Ammon's horn (tissue), 1 donor: ENCODE results near the gene MUS81.
"Not testable (repeated sequence)": the region's sequence is repeated elsewhere in the genome, so short reads cannot be mapped to it uniquely, and the experiment has no call there.

Source experiments
- DNase-seq: peaks from one replicate; pipeline ENCODE4 v3.0.0-alpha.2; 2016; ENCODE audit warnings: low spot score

The MUS81 gene

DNA sequence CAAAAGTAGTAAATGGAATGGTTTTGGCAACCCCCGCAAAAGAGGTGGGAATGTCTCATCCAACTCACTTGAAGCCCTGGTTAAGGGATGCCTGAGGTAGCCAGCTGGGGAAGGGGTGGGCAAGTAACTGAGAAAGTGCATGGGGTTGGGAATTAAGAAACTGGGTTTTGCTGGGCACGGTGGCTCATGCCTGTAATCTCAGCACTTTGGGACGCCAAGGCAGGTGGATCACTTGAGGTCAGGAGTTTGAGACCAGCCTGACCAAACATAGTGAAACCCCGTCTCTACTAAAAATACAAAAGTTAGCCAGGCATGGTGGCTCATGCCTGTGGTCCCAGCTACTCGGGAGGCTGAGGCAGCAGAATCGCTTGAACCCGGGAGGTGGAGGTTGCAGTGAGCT, 11.5 kb upstream of the MUS81 start:
- not testable (repeated sequence) for DNase-seq

DNA sequence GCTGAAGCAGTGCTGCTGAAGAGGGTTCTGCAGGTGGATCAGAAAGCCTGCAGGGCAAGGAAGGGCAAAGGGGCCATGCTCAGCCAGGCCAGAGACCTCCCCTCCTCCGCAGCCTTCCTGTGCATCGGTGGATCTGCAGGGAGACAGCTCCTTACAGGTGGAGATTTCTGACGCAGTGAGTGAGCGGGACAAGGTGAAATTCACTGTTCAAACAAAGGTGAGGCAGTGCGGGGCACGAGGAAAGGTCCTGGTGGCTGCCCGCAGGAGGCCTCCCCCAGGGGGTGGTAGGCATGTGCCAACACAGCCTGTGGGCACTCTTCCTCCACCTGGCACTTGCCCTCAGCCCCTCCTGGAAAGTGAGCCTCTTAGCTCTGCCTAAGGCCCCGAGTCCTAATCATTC, 10.9 kb upstream of the MUS81 start:
- DNase-seq = no peak

DNA sequence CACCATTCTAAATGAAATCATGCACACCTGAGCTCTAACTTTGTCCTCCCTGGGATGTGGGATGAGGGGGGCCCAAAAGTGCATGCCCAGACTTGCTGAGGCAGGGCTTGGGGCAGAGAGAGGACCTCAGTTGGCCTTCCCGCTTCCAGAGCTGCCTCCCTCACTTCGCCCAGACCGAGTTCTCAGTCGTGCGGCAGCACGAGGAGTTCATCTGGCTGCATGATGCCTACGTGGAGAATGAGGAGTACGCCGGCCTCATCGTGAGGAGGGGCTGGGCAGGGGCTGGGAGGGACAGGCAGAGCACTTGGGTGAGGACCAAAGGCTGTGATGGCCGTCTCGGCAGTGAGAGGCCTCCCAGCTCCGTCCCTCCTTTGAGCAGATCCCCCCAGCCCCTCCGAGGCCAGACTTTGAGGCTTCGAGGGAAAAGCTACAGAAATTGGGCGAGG, 10.4 kb upstream of the MUS81 start:
- no peak for DNase-seq

DNA sequence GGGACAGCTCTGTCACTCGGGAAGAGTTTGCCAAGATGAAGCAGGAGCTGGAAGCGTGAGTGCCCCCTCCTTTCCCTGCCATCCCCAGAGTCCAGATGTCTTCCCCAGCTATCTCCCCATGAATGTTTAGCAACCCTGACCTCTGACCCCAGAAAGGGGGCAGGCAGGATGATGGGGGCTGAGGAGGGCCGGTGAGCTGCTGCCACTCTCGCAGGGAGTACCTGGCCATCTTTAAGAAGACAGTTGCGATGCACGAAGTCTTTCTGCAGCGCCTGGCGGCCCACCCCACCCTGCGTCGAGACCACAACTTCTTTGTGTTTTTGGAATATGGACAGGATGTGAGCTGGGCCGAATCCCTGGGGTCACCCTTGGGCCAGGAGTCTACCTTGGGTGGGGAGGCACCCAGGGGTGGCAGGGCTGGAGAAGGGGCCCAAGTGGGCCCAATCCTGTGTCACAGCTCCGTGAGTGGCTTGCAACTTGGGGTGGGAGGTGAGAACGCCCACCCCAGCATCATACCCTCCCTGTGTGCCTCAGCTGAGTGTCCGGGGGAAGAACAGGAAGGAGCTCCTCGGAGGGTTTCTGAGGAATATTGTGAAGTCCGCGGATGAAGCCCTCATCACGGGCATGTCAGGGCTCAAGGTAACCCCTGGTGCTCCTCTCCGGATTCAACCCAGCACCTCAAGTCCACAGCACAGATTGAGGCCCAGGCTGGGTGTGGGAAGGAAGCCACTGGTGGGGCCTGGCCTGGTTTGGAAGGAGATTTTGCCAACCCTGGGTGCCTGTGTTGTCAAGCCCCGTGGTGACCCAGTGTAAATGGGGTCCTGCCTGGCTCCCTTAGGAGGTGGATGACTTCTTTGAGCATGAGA, 9.8 kb upstream of the MUS81 start:
- DNase-seq = no peak

DNA sequence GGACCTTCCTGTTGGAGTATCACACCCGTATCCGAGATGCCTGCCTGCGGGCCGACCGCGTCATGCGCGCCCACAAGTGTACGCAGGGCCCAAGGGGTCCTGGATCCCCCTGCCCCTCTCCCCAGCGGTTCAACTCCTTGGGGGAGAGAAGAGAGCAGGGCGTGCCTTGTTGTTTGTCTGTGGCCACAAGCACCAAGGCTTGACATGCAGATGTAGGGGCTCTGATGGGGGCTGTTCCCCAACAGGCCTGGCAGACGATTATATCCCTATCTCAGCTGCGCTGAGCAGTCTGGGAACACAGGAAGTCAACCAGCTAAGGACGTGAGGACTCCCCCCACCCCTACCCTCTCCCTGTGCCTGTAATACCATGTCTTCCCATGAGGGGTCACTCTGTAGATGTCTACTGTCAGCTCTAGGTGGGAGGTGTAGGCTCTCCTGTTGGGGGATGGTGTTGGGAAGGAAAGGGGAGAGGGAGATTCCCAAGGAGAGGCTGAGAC, 9.1 kb upstream of the MUS81 start:
- no peak for DNase-seq

DNA sequence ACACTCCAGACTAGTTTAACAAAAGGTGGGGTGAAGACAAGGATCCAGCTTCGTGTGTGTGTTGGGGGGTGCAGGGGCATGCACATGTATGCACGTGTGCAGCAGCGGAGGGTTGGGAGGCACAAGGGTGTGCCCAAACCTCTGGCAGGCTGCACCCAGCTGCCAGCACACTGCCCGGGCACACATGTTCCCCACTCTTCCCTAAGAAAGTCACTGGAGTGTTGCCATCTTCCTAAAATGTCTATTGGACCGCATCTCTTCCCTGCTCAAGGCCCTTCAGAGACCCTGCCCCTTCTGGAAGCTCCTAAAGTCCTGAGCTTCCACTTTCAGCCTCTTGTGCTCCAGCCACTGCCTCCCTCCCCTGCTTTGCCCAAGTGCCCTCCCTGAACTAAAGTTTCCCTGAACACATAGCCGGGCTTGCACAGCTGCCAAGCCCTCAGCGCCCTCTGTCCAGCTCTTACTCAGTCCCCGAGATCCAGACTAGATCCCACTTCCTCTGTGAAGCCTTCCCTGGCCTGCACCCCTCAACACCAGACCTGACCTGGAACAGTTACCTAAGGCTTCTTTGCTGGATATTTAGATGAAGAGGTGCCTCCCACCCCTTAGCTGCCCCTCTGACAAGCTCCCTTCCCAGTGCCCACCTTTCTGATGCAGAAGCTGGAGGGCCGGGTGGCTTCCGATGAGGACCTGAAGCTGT, 8.3 kb upstream of the MUS81 start:
- no peak for DNase-seq

DNA sequence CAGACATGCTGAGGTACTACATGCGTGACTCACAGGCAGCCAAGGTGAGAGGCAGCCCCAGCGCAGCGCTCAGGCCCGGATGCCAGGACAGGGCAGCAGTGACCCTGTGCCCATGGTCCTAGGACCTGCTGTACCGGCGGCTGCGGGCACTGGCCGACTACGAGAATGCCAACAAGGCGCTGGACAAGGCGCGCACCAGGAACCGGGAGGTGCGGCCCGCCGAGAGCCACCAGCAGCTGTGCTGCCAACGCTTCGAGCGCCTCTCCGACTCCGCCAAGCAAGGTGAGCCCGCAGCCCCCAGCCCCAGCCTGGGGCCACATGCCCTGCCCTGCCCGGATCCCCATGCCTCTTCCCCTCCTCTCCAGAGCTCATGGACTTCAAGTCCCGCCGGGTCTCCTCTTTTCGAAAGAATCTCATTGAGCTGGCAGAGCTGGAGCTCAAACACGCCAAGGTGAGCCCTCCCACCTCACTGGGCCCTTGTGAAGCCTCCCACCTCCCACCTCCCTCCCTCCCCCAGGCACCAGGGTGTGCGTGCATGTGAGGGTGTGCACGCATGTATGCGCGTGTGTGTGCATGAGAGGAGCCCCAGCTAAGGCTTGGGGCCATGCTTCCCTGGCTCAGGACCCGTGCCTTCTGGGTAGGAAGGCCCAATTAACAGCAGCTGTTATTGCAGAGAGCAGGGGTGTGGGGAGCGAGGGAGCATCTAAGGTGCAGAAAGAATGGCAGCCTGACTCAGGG, 7.6 kb upstream of the MUS81 start:
- DNase-seq = peak; percentile 1

DNA sequence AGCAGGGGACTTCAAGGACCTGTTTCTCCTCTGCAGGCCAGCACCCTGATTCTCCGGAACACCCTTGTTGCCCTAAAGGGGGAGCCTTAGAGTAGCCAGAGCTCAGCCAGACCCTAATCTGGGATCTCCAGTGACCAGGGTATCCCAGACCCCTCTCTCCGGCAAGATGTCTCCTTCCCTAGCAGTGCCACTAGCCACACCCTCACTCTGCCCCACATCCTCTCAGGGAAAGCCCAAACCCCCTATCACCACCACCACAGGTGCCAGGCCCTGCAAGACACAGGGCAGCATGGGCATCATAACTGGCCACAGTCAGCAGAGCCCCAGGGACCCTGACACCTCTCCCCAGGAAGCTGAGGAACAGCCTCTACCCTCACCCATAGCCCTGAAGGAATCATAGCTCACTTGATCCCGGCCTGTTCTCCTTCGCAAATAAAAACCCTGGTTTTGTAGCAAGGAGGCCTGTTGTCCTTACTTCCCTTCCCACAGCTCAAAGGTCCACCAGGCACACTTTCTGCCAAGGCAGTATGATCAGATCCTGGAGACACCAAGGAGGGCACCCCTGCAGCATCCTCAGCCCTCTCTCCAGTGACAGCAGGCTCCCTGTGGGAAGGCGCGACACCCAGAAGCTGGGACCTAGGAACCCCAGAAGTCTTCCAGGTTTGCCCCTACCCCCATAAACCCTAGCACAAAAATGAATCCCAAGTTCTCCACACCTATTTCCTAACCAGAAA, 6.8 kb upstream of the MUS81 start:
- no peak for DNase-seq

DNA sequence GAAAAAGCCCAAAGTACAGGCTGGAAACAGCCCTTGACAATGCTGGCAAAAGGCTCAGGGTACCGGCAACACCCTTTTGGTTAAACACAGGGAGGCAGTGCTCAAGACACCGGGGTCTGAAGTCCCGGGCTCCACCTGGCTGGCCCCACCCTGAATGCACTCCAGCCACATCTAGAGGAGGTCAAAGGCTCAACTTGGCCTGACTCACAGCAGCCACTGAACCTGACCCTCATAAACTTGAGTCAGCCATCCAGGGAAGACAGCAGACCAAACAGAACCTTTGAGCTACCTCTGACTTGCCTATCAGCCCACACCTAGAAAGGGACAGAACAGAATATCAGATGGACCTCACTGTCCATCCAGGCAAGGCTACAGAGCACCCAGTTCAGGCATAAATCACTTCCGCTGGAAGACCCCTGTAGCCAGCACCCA, 6.1 kb upstream of the MUS81 start:
- no peak for DNase-seq

DNA sequence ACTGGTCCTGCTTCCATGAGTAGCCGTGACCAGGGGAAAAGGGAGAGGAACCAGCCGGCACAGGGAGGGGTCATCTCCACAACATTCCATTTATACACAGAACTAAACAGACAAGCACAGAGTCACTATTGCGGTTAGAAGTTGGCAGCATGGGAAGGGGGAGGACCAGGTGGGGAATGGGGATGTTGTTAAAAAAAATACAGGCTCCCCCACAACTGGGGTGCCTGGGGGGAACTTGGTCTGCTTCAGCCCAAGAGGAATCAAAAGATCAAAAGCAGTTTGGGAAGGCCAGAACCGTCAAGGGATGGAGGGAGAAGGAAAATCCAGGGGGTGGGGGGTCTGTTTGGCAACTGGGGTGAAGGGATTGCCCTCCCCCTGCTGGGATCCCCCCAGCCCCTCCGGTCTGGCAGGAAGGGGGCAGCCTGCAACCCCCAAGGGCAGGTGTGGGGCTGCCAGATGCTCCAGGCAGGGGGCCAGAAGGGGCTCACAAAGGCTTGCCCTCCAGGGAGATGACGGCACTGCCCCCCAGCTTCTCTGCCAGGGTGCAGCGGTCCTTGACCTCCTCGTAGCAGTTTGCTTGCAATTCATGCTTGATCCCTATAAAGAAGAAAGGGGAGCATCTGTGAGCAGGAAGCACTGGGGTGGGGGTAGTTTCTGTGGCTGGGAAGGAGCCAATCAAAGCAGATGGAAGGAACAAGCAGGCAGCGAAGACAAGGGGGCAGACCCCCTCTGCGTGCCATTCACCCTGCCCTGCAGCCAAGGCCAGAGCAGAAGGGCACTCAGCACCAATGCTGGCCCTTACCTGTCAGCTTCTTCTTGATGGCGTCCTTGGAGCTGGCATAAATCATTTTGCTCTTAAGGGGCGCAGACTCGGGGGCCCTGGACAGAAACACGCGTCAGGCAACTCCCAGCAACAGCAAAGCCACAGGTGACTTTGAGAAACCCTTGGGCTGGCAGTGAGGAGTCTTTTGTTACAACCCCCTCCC, 5.1 kb upstream of the MUS81 start:
- peak; percentile 1 for DNase-seq

DNA sequence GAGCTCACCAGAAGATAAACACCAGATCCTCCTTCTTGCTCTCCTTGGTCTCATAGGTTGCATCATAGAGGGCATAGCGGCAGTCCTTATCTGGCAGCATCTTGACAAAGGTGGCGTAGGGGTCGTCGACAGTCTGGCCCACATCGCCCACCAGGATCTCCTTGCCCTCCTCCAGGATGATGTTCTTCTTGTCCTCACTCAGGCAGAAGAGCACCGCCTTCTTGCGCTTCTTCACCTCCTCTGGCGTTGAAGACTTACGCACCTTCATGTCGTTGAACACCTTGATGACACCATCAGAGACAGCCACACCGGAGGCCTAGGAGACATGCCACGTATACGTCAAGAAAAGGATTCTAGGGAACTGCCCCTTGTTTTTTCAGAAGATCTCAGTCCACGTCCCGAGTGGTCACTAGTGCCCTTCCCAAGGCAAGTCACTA, 4.3 kb upstream of the MUS81 start:
- peak; percentile 2 for DNase-seq

DNA sequence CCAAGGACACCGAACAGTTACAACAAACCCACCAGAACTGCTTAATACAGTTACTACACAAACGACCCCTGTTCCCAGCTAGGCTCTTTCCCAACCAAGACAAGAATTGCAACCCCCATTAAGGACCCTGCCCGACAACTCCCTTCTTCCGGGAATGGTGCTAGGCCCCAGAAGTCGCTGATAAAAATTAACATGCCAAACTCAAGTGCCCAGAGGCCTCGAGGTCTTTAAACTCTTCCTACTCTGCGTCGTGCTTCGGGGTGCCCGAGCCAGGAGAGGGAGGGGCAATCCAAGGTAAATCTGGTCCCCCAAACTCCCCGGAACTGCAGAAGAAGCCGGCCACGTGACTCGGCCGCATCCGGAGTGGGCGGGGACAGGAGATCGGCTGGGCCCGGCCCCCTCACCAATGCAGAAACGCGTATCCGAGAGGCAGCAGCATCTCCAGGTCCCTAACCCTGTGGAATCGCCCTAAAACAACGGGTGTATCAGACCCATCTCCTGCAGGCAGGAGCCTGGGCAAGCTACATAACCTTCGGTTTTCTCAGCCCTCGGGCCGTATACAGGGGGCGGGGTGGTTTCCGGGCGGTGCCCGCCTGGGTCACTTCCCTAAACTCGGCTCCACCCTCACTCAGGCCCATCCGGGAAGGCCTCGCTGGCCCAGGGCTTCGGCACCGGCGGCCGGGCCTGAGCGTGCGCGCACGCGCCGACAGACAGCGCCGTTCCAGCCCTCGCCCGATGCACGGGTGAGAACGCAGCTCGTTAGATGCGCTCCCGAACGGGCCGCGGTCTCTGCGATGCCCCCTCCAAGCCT, 3.3 kb upstream of the MUS81 start:
- DNase-seq = peak; percentile 82

DNA sequence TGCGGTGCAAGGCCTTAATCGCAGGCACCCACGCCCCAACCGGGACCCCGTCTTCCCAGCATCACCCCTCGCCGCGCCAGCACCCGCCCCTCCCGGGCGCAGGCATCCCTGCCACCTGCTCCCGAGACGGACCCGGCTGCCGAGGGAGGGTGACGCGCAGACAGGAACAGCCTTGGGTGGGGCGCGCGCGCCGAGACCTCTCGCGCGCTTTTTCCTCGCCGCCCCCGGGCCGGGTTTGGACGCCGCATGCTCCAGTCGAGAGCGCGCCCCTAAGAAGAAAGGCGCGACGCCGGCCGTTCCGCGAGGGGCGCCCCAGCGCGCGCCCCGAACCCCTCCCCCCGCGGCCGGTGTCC, 2.8 kb upstream of the MUS81 start:
- no peak for DNase-seq

DNA sequence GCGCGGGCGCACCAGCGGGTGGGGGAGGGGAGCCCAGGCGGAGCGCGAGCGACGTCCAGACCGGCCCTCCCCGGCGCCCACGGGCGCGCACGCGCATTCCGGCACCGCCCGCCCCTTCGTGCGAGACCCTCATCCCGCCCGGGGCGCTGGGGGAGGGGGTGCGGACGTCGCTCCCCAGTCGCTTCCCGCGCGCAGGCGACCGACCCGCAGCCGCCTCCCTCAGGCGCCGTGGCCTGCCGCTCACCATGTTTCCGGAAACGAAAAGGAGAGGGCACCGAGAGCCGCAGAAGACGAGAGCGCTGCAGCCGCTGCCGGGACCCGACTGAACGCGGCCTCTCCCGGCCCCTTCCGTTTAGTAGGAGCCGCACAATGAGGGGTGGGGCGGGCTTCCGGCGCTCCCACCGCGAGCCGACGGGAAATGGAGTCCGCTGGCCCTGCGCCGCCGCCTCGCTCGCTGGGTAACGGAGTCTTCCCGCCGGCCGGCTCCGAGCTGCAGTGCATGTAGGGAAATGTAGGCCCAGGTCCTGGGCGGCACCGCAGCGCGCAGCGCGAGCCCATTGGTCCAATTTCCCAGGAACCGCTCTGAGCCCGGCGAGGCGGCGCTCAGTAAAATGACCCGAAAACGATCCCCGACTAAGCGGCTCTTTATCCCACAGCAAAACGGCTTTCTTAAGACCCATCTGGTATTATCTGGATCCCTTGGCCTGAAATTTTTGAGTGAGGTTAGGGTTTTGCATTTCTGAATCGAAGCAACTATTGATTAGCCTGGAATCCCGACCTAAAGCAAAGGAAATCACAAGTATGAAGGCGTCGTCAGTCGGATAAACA, 2.2 kb upstream of the MUS81 start, which contains the start of gene CFL1:
Gene CFL1 (minus strand): TSS at position 328 of the 828 bp plus-strand sequence. CDS start 81 bp downstream, at position 247.
- DNase-seq = peak; percentile 98

DNA sequence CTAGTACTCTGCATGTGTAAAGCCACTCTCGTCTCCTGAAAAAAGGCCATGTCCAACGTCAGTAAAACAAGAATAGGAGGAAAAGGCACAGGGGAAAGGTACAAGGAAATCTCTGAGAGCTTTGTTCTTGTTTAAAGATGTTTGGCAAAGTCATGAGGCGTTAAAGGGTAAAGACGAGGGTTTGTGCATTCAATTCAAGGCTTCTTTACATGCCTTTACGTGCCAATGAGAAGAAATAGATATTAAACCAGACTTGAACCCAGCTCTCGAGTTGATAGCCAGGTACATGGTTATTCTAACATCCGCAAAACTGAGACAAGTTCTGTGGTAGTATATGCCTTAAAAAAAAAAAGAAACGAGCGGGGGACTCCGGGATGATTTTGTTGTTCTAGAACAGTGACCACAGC, 1.5 kb upstream of the MUS81 start:
- DNase-seq = no peak

DNA sequence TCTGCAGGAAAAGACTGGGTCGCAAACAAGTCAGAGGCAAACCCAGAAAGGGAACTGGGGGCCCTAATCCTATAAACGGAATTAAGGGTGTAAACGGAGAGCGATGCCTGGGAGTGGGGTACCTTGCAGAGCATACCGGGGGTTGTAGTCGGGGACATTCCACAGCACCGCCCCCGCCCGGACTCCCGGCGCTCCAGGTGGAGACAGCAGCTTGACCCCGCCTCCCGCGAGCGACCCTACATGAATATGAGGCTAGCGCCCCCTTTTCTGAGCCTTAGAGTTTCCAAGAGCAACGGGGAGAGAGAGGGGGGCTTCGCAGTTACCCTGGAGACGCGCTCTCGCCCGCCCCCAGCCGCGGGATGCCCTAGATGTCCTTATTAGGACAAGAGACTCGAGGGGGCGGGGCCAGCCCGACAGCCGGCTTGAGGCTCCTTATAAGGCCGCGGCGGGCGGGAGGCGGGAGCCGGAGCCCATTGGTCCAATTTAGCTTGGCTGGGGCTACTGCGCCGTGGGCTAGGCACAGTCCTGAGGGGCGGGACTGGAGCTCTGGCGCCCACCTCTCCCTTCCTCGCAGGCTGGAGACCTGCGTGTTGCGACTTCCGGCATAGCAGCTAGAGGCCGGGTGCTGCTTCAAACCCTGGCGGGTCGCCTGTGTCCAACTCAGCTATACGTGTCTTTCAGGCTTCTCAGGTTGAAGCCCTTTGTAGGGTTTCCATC, 980 bp upstream of the MUS81 start:
- peak; percentile 98 for DNase-seq

DNA sequence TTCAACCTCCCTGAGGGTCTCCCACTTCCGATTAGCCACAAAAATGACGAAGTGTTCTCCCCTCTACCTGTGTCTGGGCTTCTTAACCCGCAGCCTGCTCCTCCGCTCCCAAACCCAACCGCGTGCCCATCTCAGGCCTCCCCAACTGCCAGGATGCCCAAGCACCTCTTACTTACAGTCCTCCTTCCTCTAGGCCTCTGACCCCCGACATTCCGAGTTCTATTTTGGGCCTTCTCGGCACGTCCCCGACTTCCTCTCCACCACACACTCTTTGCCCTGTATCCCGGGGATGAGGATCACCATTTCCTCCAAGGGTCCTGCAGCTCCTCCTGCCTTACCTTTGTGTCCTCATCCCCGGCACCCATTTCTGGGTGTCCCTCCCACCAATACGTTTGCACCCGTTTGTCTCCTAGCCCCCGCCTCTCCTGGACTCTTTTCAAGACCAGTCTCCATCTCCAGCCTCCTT, 388 bp upstream of the MUS81 start:
- peak; percentile 42 for DNase-seq

DNA sequence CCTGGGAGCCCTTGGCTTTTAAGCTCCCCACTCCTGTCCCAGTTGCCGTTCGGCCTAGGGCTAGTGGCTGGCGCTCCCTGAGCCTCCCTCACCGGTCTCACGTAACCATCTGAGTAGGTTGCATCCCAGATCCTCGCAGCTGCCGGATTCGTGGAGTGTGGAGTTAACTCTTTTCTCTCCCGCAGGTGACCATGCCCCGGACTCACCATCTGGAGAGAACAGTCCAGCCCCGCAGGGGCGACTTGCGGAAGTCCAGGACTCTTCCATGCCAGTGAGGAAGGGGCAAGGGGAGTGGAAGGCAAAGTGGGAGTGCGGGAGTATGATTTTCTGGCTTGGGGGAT, 902 bp downstream of the MUS81 start:
- DNase-seq = no peak
